GM19372 (cell line): ENCODE data around the gene ST6GAL1.
A peak's percentile ranks its signal among the peaks of the same experiment; 100 is the strongest.
"Not testable (repeated sequence)": the region's sequence is repeated elsewhere in the genome, so short reads cannot be mapped to it uniquely, and the experiment has no call there.

Source experiments
- ATAC-seq: cut with Tn5 transposase; IDR thresholded peaks from one replicate; pipeline ENCODE4 v1.9.1; 2021; ENCODE audit warnings: mild to moderate bottlenecking, low read depth, moderate library complexity; ENCODE audit not compliant: unreplicated experiment

Gene ST6GAL1

GRCh38 chr3:187016639-187017345 is 86.5 kb downstream of the ST6GAL1 start:
- ATAC-seq: no peak

GRCh38 chr3:187017511-187018230 is 87.3 kb downstream of the ST6GAL1 start:
- ATAC-seq: no peak

- ATAC-seq: no peak
Measured at GRCh38 chr3:187019542-187020072, 89.3 kb downstream of the ST6GAL1 start.

GRCh38 chr3:187020376-187020775 is 90.0 kb downstream of the ST6GAL1 start:
- ATAC-seq: no peak

- ATAC-seq: peak; percentile 48
Measured at GRCh38 chr3:187021748-187022402, 91.5 kb downstream of the ST6GAL1 start.

GRCh38 chr3:187022403-187023029 is 92.2 kb downstream of the ST6GAL1 start:
- no peak for ATAC-seq

GRCh38 chr3:187023340-187023739 is 93.0 kb downstream of the ST6GAL1 start:
- ATAC-seq: not testable (repeated sequence)

- no peak for ATAC-seq
Measured at GRCh38 chr3:187024536-187025226, 94.4 kb downstream of the ST6GAL1 start.

- ATAC-seq: peak; percentile 47
Measured at GRCh38 chr3:187025254-187025655, 94.9 kb downstream of the ST6GAL1 start.

GRCh38 chr3:187025656-187026316 is 95.5 kb downstream of the ST6GAL1 start:
- ATAC-seq: peak; percentile 17

GRCh38 chr3:187026317-187026670 is 96.0 kb downstream of the ST6GAL1 start:
- no peak for ATAC-seq

GRCh38 chr3:187027531-187028278 is 97.4 kb downstream of the ST6GAL1 start:
- ATAC-seq: no peak

GRCh38 chr3:187031934-187032333 is 101.6 kb downstream of the ST6GAL1 start:
- ATAC-seq: no peak

GRCh38 chr3:187036394-187036793 is 106.1 kb downstream of the ST6GAL1 start:
- ATAC-seq: no peak

- no peak for ATAC-seq
Measured at GRCh38 chr3:187039100-187039722, 108.9 kb downstream of the ST6GAL1 start.

GRCh38 chr3:187039723-187040414 is 109.5 kb downstream of the ST6GAL1 start:
- no peak for ATAC-seq

- ATAC-seq: no peak
Measured at GRCh38 chr3:187040516-187041361, 110.4 kb downstream of the ST6GAL1 start.
